ENCODE measurements around the gene COLEC12.

DNA sequence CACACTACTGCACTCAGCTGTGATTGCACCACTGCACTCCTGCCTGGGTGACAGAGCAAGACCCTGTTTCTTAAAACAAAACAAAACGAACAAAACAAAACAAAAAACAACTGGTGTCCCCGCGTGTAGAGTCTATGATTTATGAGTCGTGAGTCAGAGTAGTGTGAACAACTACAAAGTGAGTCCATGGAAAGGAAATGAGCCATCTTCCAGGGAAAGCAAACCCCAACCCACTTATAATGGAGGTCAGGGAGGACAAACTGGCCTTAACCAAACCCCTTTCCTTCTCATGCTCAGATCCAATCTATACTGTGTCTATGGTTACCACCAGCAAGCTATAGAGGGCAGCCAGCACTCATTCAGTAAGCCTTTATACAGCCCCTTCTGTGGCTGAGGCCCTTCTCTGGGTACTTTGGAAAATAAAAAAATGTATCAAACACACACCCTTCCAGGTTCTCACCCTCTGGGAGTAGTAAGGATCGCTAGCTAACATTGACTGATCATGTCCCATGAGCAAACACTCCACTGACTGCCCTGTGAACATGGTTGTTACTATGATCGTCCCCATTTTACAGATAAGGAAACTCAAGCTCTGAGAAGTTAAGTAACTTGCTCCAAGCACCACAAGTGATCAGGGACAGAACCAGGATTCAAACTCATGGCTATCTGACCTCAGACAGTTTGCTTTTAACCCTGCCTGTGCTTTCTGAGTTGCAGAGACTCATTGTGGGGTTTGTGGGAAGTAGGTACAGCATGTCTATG lies 24.7 kb upstream of the COLEC12 start:
- TF ChIP-seq, protein P1, sequence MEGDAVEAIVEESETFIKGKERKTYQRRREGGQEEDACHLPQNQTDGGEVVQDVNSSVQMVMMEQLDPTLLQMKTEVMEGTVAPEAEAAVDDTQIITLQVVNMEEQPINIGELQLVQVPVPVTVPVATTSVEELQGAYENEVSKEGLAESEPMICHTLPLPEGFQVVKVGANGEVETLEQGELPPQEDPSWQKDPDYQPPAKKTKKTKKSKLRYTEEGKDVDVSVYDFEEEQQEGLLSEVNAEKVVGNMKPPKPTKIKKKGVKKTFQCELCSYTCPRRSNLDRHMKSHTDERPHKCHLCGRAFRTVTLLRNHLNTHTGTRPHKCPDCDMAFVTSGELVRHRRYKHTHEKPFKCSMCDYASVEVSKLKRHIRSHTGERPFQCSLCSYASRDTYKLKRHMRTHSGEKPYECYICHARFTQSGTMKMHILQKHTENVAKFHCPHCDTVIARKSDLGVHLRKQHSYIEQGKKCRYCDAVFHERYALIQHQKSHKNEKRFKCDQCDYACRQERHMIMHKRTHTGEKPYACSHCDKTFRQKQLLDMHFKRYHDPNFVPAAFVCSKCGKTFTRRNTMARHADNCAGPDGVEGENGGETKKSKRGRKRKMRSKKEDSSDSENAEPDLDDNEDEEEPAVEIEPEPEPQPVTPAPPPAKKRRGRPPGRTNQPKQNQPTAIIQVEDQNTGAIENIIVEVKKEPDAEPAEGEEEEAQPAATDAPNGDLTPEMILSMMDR (conservative IDR thresholded peaks at IDR 0.05): no peak
- no peak for TF ChIP-seq ZFX (IDR thresholded peaks at IDR 0.05)
